Activated naive CD4-positive, alpha-beta T cell treated with anti-CD3 and anti-CD28 coated beads, Interleukin-2, amount 50 U/mL, for 24 hours (primary cell): ENCODE measurements around the gene KRTAP1-1.
"Not testable (repeated sequence)": the region's sequence is repeated elsewhere in the genome, so short reads cannot be mapped to it uniquely, and the experiment has no call there.

Source experiments
- H3K27ac Mint-ChIP-seq: one replicate; pipeline ENCODE4 v1.8.0; 2021; ENCODE audit warnings: mild to moderate bottlenecking, mixed read lengths
- H3K27me3 Mint-ChIP-seq: one replicate; pipeline ENCODE4 v1.8.0; 2021; ENCODE audit warnings: mixed read lengths
- H3K36me3 Mint-ChIP-seq: one replicate; pipeline ENCODE4 v1.8.0; 2021; ENCODE audit warnings: mixed read lengths
- H3K4me1 Mint-ChIP-seq: one replicate; pipeline ENCODE4 v1.8.0; 2021; ENCODE audit warnings: mixed read lengths
- H3K4me3 Mint-ChIP-seq: one replicate; pipeline ENCODE4 v1.8.0; 2021; ENCODE audit warnings: mild to moderate bottlenecking, mixed read lengths
- H3K9me3 Mint-ChIP-seq: one replicate; pipeline ENCODE4 v1.8.0; 2021; ENCODE audit warnings: mixed read lengths

The KRTAP1-1 gene

GRCh38 chr17:41061964-41062363 lies 20.7 kb upstream of the KRTAP1-1 start:
- Mint-ChIP-seq H3K4me3 (no peak overlapping the region), H3K27ac (no peak overlapping the region), H3K36me3 (no peaks in the 10 kb centered on the region), H3K27me3 (peaks cover 20% of the 10 kb centered on the region), H3K4me1 (no peaks in the 10 kb centered on the region), H3K9me3 (no peaks in the 10 kb centered on the region)

- Mint-ChIP-seq H3K9me3 (no peaks in the 10 kb centered on the region), H3K27me3 (peaks cover 25% of the 10 kb centered on the region), H3K4me3 (no peak within 1 kb of the TSS), H3K4me1 (no peaks in the 10 kb centered on the region), H3K27ac (no peak within 1 kb of the TSS), H3K36me3 (no peaks in the 10 kb centered on the region)
These were observed 18.9 kb upstream of the KRTAP1-1 start, which contains the start of gene KRTAP2-3 for GRCh38 chr17:41060052-41060604. KRTAP2-3 (minus strand) TSS chr17:41060114; CDS start chr17:41060050, 64 bp downstream.

GRCh38 chr17:41059276-41060051 lies 18.2 kb upstream of the KRTAP1-1 start:
- not testable (repeated sequence) for H3K9me3 Mint-ChIP-seq, H3K4me1 Mint-ChIP-seq

GRCh38 chr17:41058741-41059140 lies 17.5 kb upstream of the KRTAP1-1 start:
- Mint-ChIP-seq H3K36me3 (no peaks in the 10 kb centered on the region), H3K9me3 (no peaks in the 10 kb centered on the region), H3K27me3 (peaks cover 26% of the 10 kb centered on the region), H3K4me1 (no peaks in the 10 kb centered on the region), H3K27ac (no peak overlapping the region), H3K4me3 (no peak overlapping the region)

More at GRCh38 chr17:41059276-41060051, 18.2 kb upstream of the KRTAP1-1 start:
- H3K27me3 Mint-ChIP-seq, result peaks cover 26% of the 10 kb centered on the region
- not testable (repeated sequence) for H3K27ac Mint-ChIP-seq, H3K36me3 Mint-ChIP-seq, H3K4me3 Mint-ChIP-seq

- no peaks in the 10 kb centered on the region for H3K9me3 Mint-ChIP-seq
- H3K27ac Mint-ChIP-seq, result no peak overlapping the region
- H3K27me3 Mint-ChIP-seq, result peaks cover 26% of the 10 kb centered on the region
- no peak overlapping the region for H3K4me3 Mint-ChIP-seq
- no peaks in the 10 kb centered on the region for H3K4me1 Mint-ChIP-seq
- no peaks in the 10 kb centered on the region for H3K36me3 Mint-ChIP-seq
These were observed 16.3 kb upstream of the KRTAP1-1 start for GRCh38 chr17:41057547-41057946.

- H3K36me3 Mint-ChIP-seq, H3K4me1 Mint-ChIP-seq: not testable (repeated sequence)
- peaks cover 17% of the 10 kb centered on the region for H3K27me3 Mint-ChIP-seq
These were observed 13.9 kb upstream of the KRTAP1-1 start, which contains the start of gene KRTAP2-2 for GRCh38 chr17:41055130-41055529. KRTAP2-2 (minus strand) TSS chr17:41055230; CDS start chr17:41055211, 19 bp downstream.

GRCh38 chr17:41054556-41054955 lies 13.3 kb upstream of the KRTAP1-1 start:
- peaks cover 17% of the 10 kb centered on the region for H3K27me3 Mint-ChIP-seq
- H3K36me3 Mint-ChIP-seq, H3K4me1 Mint-ChIP-seq, H3K4me3 Mint-ChIP-seq, H3K27ac Mint-ChIP-seq, H3K9me3 Mint-ChIP-seq: not testable (repeated sequence)

More at GRCh38 chr17:41055130-41055529, 13.9 kb upstream of the KRTAP1-1 start, which contains the start of gene KRTAP2-2:
- H3K27ac Mint-ChIP-seq, H3K9me3 Mint-ChIP-seq, H3K4me3 Mint-ChIP-seq: not testable (repeated sequence)

GRCh38 chr17:41054025-41054424 lies 12.8 kb upstream of the KRTAP1-1 start:
- H3K36me3 Mint-ChIP-seq, result no peaks in the 10 kb centered on the region
- H3K27me3 Mint-ChIP-seq, result peaks cover 13% of the 10 kb centered on the region
- H3K4me1 Mint-ChIP-seq, result no peaks in the 10 kb centered on the region
- H3K4me3 Mint-ChIP-seq, result no peak overlapping the region
- no peaks in the 10 kb centered on the region for H3K9me3 Mint-ChIP-seq
- no peak overlapping the region for H3K27ac Mint-ChIP-seq

GRCh38 chr17:41052566-41052965 lies 11.3 kb upstream of the KRTAP1-1 start:
- Mint-ChIP-seq H3K36me3 (no peaks in the 10 kb centered on the region), H3K27me3 (peaks cover 8% of the 10 kb centered on the region), H3K9me3 (no peaks in the 10 kb centered on the region), H3K4me3 (no peak overlapping the region), H3K4me1 (no peaks in the 10 kb centered on the region), H3K27ac (no peak overlapping the region)

GRCh38 chr17:41049110-41049509 lies 7.9 kb upstream of the KRTAP1-1 start:
- Mint-ChIP-seq H3K9me3 (no peaks in the 10 kb centered on the region), H3K27me3 (peaks cover 4% of the 10 kb centered on the region), H3K4me1 (no peaks in the 10 kb centered on the region), H3K36me3 (no peaks in the 10 kb centered on the region), H3K4me3 (no peak overlapping the region), H3K27ac (no peak overlapping the region)

GRCh38 chr17:41048441-41048840 lies 7.2 kb upstream of the KRTAP1-1 start:
- H3K4me1 Mint-ChIP-seq, result peaks cover 3% of the 10 kb centered on the region
- H3K36me3 Mint-ChIP-seq, result no peaks in the 10 kb centered on the region
- H3K4me3 Mint-ChIP-seq, result no peak overlapping the region
- peaks cover 3% of the 10 kb centered on the region for H3K9me3 Mint-ChIP-seq
- H3K27me3 Mint-ChIP-seq, result peaks cover 4% of the 10 kb centered on the region
- H3K27ac Mint-ChIP-seq, result no peak overlapping the region

GRCh38 chr17:41046735-41047465 lies 5.7 kb upstream of the KRTAP1-1 start, which contains the start of gene KRTAP2-1:
KRTAP2-1 (minus strand) TSS chr17:41047316; CDS start chr17:41047267, 49 bp downstream.
- H3K27me3 Mint-ChIP-seq, H3K27ac Mint-ChIP-seq, H3K36me3 Mint-ChIP-seq, H3K9me3 Mint-ChIP-seq, H3K4me1 Mint-ChIP-seq, H3K4me3 Mint-ChIP-seq: not testable (repeated sequence)

GRCh38 chr17:41042953-41043352 lies 1.7 kb upstream of the KRTAP1-1 start:
- peaks cover 6% of the 10 kb centered on the region for H3K9me3 Mint-ChIP-seq
- H3K4me3 Mint-ChIP-seq, result no peak overlapping the region
- peaks cover 3% of the 10 kb centered on the region for H3K4me1 Mint-ChIP-seq
- no peak overlapping the region for H3K27ac Mint-ChIP-seq
- peaks cover 1% of the 10 kb centered on the region for H3K36me3 Mint-ChIP-seq
- peaks cover 4% of the 10 kb centered on the region for H3K27me3 Mint-ChIP-seq

GRCh38 chr17:41037853-41038350 lies 3.3 kb downstream of the KRTAP1-1 start:
- no peaks in the 10 kb centered on the region for H3K9me3 Mint-ChIP-seq
- no peaks in the 10 kb centered on the region for H3K27me3 Mint-ChIP-seq
- H3K36me3 Mint-ChIP-seq, result peaks cover 1% of the 10 kb centered on the region
- no peak overlapping the region for H3K27ac Mint-ChIP-seq
- H3K4me1 Mint-ChIP-seq, result no peaks in the 10 kb centered on the region
- no peak overlapping the region for H3K4me3 Mint-ChIP-seq

GRCh38 chr17:41034346-41034935 lies 6.8 kb downstream of the KRTAP1-1 start, which contains the start of gene KRTAP1-3:
KRTAP1-3 (minus strand) TSS chr17:41034874; CDS start chr17:41034821, 53 bp downstream.
- not testable (repeated sequence) for H3K36me3 Mint-ChIP-seq, H3K4me1 Mint-ChIP-seq, H3K9me3 Mint-ChIP-seq, H3K27ac Mint-ChIP-seq, H3K4me3 Mint-ChIP-seq, H3K27me3 Mint-ChIP-seq
